PC-3 (cell line): ENCODE measurements around the gene AGTRAP.

Experiments used
- EZH2 ChIP-seq: fragments of 300-600 bp; sonication (generic); IDR thresholded peaks from one replicate; pipeline ENCODE4 v1.6.1; 2017; ENCODE audit warnings: antibody characterized with exemption, mild to moderate bottlenecking, low read length; ENCODE audit not compliant: unreplicated experiment
- EZH2phosphoT487 ChIP-seq: fragments of 300-600 bp; sonication (generic); IDR thresholded peaks from 2 replicates; pipeline ENCODE4 v1.6.1; 2018; ENCODE audit warnings: mild to moderate bottlenecking, antibody characterized with exemption, low read length, borderline replicate concordance
- TF ChIP-seq, protein P1 (sequence below): fragments of 300-600 bp; sonication (generic); conservative IDR thresholded peaks from 2 replicates; pipeline ENCODE4 v1.5.1; 2017; ENCODE audit warnings: antibody characterized with exemption, low read depth, mild to moderate bottlenecking, low read length

DNA sequence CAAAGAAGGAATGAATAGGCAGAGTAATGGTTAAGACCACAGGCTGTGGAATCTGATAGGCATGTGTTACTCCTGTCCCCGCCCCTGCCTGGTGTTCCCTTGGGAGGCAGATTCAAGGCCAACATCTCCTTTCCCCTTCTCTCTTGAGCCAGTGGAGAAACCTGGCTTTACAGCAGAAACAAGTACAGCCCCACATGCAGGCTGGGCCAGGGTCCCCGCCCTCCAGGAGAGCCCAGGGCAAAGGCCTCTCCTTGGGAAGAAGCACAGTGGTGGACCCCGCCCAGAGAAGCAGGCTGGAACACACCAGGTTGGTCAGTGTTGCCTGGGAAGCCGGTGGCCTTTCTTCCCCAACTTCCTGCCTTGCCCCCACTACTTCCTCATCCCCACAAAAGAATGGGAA lies 32.9 kb downstream of the AGTRAP start:
- TF ChIP-seq, protein P1, sequence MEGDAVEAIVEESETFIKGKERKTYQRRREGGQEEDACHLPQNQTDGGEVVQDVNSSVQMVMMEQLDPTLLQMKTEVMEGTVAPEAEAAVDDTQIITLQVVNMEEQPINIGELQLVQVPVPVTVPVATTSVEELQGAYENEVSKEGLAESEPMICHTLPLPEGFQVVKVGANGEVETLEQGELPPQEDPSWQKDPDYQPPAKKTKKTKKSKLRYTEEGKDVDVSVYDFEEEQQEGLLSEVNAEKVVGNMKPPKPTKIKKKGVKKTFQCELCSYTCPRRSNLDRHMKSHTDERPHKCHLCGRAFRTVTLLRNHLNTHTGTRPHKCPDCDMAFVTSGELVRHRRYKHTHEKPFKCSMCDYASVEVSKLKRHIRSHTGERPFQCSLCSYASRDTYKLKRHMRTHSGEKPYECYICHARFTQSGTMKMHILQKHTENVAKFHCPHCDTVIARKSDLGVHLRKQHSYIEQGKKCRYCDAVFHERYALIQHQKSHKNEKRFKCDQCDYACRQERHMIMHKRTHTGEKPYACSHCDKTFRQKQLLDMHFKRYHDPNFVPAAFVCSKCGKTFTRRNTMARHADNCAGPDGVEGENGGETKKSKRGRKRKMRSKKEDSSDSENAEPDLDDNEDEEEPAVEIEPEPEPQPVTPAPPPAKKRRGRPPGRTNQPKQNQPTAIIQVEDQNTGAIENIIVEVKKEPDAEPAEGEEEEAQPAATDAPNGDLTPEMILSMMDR, result no peak
- TF ChIP-seq EZH2, result no peak
- TF ChIP-seq EZH2phosphoT487, result no peak
